GM12873 (cell line): ENCODE data around the gene ERC1.

Source experiments
- TF ChIP-seq, protein P1 (sequence below): IDR thresholded peaks from 2 replicates; pipeline ENCODE4 v1.5.1; 2012; ENCODE audit warnings: low read depth, mild to moderate bottlenecking, moderate library complexity, low read length, control low read depth; ENCODE audit not compliant: insufficient read depth; ENCODE audit errors: missing control alignments

The ERC1 gene

GRCh38 chr12:1373901-1374735 lies 383.1 kb downstream of the ERC1 start:
- TF ChIP-seq, protein P1, sequence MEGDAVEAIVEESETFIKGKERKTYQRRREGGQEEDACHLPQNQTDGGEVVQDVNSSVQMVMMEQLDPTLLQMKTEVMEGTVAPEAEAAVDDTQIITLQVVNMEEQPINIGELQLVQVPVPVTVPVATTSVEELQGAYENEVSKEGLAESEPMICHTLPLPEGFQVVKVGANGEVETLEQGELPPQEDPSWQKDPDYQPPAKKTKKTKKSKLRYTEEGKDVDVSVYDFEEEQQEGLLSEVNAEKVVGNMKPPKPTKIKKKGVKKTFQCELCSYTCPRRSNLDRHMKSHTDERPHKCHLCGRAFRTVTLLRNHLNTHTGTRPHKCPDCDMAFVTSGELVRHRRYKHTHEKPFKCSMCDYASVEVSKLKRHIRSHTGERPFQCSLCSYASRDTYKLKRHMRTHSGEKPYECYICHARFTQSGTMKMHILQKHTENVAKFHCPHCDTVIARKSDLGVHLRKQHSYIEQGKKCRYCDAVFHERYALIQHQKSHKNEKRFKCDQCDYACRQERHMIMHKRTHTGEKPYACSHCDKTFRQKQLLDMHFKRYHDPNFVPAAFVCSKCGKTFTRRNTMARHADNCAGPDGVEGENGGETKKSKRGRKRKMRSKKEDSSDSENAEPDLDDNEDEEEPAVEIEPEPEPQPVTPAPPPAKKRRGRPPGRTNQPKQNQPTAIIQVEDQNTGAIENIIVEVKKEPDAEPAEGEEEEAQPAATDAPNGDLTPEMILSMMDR = no peak

DNA sequence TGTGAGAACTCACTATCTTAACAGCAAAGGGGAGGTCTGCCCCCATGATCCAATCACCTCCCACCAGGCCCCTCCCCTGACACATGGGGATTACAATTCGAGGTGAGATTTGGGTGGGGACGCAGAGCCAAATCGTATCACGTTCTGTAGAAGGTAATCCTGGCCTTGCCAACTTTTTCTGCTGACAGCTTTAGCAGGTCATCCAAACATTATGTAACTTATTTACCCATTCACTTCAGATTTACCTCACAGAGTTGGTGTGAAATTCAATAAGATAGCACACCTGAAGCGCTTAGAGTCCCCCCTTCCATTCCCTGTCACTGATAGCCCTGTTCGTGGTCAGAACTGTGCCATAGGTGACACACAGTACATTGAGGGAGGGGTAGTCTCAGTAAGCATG lies 384.3 kb downstream of the ERC1 start:
- TF ChIP-seq, protein P1 = no peak

DNA sequence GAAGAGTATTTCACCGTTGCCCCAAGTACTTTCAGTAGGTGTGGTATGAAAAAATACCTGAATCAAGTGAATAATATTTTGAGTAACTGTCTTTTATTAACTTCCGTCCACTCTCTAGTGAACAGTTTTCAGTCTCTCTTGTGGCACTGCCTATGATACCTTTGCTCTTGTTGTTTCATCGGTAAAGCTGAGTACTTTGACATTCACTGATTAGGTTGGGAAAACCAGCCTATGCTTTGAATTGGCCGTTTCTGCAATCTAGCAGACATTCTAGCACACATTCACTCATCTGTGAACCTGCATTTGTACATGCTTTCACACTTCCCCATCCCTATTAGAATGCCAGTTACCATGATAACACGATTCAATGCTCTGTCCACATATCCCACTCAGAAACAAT lies 386.1 kb downstream of the ERC1 start:
- TF ChIP-seq, protein P1 = no peak

- TF ChIP-seq, protein P1 = no peak
These were observed 386.7 kb downstream of the ERC1 start for GRCh38 chr12:1377681-1378080.

DNA sequence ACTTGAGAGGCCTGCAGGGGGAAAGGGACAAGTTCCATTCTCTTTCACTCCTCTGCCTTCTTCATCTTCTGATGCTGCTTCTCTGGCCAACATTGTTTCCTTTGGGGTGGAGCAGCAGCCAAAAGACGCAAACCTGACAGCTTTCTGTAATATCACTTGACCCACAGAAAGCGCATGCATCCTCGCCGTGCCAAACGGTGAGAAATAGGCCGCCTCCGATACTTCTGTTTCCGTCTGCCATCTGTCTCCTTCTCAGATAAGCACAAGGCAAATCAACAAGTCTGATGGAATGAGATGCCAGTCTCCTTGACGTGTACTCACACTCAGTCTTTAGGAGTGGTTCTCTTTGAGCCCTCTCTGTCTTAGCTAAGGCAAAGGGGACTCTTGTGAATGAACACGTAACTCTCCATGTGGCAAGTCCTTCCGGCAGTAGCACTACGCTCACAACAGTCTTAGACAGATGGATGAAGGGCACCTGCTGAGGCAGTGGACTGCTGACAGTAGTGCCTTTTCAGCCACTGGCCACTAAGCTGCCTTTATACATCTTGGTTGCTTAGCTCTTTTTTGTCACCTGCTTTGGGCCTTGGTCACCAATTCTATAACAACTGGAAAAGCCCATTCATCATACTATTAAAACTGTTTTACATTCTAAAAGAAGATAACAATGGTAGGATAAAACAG lies 389.3 kb downstream of the ERC1 start:
- TF ChIP-seq, protein P1 = no peak

DNA sequence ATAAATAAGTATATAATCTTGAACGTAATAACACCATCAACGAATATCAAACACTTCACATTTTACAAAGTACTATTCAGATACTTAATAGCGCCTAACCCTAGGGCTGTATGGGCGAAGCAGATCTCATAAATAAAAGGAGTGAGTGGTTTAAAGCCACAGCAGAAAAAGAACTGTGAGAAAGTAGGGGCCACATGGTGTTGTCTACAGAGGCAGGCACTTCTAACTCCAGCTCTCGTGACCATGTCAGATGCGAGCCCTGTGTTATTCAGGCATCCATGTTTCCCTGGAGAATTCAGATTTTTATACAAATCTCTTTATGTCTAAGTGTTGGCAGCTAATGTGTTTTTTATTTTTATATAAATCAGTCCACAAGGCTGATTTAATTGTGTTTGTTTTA lies 391.1 kb downstream of the ERC1 start:
- TF ChIP-seq, protein P1 = no peak

GRCh38 chr12:1382826-1383225 lies 391.8 kb downstream of the ERC1 start:
- TF ChIP-seq, protein P1 = no peak
